Measurements from ENCODE around the gene BCORL1.

Gene BCORL1

DNA sequence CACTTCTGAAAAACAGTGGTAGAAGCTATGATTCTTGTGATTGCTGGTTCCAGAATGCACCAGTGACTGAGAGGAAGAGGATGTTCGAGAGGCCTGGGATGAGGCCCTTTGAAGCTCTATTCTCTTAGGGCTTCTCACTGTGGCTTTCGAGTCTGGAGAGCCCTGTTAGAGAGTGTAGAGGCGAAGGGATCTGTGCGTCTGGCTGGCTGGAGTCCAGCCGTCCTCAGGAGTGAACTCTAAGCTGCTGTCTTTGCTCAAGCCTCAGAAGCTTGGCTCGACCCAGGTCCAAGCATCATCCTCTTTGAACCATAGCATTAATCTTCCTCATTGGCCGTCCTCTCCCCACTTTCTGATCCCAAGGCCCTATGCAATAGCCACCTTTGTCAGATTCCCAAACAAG lies 76.2 kb downstream of the BCORL1 start:
- DNase-seq (ENCODE audit: low spot score), result no peak

- peak; percentile 90 for DNase-seq (ENCODE audit: low spot score)
Observed at GRCh38 chrX:130060122-130061069, 78.0 kb downstream of the BCORL1 start.

- DNase-seq (ENCODE audit: low spot score), result no peak
Observed at GRCh38 chrX:130066975-130067615, 84.7 kb downstream of the BCORL1 start.

DNA sequence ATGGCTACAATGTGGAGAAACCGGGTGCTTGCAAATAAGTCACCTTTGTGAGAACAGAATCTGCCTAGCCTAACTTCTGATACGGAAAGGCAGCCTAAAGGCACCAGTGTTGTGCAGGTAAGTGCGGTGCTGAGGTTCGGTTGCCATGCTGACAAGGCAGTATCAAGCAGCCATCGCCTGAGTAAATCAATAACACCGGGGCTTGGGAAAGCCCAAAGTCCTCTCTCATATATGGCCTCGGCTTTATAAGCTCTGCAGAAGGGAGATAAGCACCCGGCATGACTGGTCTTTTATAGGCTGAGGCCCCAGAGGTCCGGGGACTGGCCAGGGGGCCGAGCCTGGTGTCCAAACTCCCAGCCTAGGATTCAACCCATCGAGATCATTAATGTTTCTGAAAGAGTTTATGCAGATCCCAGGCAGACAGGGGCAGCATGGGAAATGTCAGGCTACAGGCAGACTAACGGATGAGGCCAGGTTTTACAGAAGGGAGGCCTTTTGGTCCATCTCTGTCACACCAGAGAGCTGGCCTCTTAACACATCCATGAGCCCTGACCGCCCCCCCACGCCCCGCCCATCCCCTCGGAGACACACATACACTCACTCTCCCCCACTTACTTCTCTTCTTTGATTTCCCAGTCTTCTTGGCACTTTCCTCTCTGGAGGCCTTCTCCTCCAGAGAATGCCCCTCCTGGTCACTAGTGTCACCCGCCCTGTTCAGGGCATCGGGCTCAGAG lies 89.3 kb downstream of the BCORL1 start:
- no peak for DNase-seq (ENCODE audit: low spot score)

DNA sequence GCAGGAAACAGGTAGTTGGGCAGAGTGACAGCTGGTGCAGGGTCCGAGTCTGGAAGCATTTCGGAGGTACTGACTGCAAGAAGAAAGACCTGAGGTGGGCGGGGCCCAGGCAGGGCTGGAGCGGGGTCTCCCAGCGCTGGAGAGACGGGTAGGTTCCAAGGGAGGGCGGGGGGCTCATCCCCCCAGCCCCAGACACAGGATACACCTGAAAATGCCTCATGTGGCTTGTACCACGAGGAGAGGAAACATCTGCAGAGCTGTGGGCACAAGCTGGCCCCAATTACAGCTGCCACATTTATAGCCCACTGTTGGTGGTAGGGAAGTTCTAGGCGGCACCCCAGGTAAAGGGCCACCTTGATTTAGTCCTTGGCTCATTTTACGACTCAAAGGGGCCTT lies 89.9 kb downstream of the BCORL1 start:
- no peak for DNase-seq (ENCODE audit: low spot score)

DNA sequence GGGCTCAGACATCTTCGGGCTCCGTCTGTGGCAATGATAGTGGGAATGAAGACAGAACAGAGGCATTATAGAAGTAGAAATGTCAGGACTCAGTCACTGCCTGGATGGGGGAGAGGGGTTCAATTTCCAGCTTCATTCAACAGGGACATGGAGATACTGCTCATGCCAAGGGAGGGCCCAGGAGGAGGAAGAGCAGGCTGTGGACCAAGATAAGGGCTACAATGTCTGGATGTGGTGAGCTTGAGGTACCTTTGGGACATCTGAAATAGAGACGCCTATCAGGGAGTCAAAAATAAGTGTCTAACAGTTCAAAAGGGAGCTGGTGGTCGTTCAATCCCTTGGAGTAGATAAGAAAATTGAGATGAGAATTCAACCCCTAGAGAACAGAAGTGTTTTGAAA lies 93.3 kb downstream of the BCORL1 start:
- no peak for DNase-seq (ENCODE audit: low spot score)

- no peak for DNase-seq (ENCODE audit: low spot score)
Observed at GRCh38 chrX:130079824-130080406, 97.5 kb downstream of the BCORL1 start.

DNA sequence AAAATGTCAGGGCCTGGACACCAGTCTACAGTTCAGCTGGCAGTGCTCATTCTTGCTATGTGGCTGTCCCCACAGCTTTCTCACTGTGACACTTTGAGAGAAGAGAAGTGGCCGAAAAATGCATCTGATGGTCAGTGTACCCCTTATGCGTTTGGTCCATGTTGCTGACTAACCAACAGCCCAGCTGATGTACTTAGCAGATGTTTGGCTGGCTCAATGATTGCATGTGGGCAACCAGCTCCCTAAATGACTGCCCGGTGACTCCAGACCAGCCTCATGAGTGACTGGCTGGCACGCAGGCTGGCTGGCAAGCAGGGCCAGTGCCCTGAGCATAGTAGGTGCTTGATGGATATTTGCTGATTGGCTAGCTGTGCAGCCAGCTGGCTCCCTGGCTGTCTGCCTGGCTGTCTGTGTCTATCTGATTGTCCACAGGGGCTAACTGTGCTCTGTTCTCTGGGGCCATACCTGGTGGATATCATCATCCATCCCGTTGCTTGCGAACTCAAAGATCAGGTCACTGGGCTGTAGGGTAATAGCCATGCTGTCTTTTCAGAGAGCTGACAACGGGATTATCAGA lies 98.4 kb downstream of the BCORL1 start:
- DNase-seq (ENCODE audit: low spot score), result no peak

DNA sequence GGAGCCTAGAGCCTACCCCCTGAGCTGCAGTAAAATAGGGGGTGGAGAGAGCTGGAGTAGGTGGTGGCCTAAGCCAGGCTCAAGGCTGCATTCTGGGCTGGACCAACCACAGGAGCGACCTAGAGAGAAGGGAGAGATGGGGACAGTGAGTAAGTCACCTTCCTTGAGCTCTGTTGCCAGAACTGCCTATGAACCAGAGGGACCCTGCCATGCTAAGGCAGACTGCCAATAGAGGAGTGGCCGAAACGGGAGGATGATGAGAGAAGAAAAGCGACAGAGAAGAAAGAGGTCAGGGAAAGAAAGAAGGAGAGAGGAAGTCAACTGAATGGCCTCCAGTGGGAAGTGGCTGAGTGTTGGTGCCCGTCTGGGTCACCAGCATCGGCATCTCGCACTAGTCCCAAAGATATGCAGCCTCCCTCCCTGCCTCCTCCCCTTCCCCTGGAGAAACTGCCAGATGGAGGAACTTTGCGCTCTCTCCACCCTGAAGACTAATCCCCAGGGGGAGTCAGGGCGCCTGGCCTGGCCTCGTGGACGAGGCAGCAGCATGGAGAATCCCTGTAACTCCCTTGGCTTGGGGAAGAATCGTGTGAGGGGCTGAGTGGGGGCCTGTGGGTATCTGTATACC lies 99.1 kb downstream of the BCORL1 start:
- DNase-seq (ENCODE audit: low spot score), result no peak

GRCh38 chrX:130082244-130083106 lies 100.0 kb downstream of the BCORL1 start:
- DNase-seq (ENCODE audit: low spot score), result no peak

DNA sequence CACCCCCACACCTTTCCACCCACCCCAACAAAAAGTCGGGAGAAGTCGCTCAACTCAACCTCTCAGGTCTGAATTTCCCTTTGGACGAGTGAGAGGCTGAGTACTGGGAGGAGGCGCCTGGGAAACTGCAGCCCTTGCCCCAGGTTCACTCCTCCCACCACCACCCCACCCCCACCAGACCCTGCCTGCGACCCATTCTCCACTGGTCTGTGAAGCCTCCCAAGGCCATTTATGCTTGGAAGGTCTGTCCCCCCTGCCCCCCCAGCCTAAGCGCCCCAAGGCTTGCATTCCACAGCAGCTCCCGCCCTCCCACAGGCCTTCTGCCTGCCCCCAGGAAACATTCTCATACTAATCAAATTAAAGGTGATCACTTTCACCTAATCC lies 100.7 kb downstream of the BCORL1 start:
- no peak for DNase-seq (ENCODE audit: low spot score)

DNA sequence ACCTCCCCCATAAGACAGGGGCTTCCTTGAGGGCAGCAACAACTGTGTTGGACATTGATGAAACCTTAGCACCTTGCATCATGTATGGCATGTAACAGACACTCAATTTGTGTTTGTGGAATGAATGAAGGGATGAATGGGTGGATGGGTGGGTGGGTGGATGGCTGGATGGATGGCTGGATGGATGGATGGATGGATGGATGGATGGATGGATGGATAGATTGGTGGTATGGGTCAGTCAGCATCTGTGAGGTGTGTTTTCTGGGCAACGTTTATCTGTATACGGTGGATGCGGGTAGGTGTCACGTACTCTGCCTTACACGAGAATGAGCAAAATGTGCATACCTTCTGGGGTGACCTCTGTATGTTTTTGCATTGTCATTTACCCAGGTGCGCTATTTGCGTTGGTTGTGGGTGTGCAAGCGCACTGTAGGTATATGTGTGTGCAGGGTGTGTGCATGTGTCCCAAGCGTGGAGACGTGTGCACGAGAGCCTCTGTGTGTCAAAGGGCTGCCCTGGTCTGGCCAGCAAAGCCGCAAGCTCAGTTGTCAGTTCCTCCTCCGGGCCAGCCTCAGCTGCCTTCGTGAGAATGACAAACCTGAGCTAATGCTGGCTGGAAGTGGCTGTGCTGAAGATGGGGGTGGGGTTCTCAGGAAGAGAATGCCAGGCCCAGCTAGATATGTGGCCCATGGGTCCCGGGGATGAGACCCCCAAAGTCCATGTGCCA lies 101.4 kb downstream of the BCORL1 start:
- DNase-seq (ENCODE audit: low spot score), result no peak

DNA sequence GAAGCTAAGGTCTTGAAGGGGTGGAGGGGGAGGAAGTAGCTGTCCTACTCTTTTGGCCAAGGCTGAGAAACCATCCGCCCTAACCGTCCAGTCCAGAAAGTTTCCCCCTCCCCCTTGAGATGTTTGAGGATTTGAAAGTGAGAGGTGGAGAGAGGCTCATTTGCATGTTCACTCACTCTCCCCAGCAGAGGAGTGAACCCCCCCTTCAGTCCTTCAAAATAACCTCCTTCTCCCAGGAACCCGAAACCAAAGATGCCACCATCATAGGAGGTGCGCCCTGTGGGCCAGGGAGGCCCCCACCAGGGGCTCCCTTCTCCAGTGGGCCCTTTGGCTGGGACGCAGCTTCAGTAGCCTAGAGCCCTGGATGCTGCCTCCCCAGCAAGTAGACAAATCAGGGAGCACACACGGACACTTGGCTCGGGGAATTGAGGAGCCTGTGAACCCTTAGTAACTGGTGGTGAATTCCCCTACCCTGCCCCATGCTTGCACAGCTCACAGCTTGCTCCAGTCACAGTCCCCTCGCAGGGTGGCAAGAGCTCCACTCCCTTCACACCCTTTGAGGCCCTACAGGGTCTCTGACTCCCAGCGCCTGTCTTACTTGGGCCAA lies 102.3 kb downstream of the BCORL1 start:
- DNase-seq (ENCODE audit: low spot score), result no peak

DNA sequence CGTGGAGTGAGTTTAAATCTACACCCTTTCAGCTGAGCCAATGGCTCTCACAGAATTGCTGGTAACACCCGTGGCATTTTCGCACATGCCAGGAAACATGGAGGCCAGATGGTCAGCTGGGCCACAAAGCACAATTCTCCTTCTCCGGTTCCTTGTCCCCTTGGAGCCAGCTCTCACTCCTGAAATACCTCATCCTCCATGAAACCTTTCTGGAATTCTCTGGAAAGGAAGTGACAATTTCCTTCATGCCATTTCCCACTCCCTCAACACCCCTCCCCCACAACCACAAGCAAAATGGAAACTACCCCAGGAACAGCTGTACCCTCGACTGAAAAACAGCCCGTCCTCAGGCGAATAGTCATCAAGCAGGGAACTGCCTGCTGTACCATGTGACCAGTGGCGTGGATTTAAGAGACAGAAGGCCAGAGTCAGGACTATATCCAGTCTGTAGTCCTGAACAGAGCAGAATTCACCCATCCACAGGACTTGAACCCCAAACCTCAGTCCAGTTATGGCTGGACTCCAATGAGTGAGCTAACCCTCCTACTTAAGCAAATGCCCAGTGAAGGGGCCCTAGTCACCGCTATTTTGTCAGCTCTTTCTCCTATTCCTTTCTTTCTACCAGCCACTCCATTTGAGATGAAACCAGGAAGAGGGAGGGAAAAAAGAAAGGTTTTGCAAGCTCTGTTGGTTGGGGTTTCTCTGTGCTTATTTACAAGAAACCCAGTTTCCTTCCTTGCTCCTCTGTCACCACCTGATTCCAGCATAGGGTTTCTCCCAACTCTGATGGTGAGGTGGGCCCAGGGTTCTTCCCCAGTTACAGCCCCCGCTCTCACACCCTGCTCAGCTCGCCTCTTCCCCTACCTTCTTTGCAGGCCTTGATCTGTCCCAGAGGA lies 103.4 kb downstream of the BCORL1 start:
- DNase-seq (ENCODE audit: low spot score), result no peak

GRCh38 chrX:130086447-130087206 lies 104.2 kb downstream of the BCORL1 start:
- no peak for DNase-seq (ENCODE audit: low spot score)

DNA sequence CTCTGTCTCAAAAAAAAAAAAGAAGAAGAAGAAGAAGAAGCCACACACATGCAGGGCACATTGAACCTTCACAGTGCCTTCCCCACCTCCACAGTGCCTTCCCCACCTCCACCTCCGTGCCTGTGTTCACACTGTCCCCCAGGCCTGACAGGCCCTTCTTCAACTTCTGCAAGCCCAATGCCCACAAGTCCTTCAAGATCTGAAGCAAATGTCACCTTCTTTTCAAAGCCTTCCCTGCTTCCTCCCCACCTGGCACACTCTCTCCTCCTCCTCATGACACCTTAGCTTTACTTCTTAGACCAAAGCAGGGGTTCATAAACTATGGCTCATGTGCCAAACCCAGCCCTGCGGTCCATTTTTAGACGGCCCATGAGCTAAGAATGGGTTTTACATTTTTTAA lies 107.9 kb downstream of the BCORL1 start:
- DNase-seq (ENCODE audit: low spot score), result no peak

DNA sequence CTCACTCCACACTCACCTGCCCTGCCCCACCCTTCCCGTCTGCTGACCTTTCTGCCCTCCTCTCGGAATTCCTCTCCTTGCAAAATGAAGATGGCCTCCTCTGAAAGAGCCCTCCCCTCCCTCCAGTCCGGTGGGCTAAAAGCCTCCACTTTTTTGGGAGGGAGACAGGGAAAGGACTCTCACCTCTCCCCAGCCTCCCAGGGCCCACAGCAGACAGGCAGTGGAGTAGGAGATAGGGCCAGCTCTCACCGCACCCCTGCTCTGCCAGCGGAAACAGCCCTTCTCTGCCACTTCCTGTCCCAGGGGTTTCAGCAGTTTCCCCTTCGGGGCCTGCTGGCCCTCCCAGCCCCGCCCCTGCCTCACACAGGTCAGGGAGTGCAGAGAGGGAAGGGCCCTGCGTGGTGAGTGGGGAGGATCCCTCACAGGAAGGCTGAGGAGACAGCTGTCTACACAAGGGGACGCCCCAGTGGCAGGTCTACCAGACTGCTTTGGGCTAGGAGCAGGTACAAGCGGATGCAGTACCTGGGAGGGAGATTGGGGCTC lies 109.6 kb downstream of the BCORL1 start:
- DNase-seq (ENCODE audit: low spot score), result no peak

Measured in ecto neural progenitor cell (in vitro differentiated cells).